ENCODE data around the gene GPC6.

The GPC6 gene

GRCh38 chr13:94408314-94409036, 1181.9 kb downstream of the GPC6 start:
- DNase-seq (ENCODE audit: low read depth in 2 of 2): no peak

- DNase-seq (ENCODE audit: low read depth in 2 of 2): no peak
Observed at GRCh38 chr13:94411747-94412146, 1185.1 kb downstream of the GPC6 start.

- DNase-seq (ENCODE audit: low read depth in 2 of 2): no peak
Observed at GRCh38 chr13:94412870-94413597, 1186.4 kb downstream of the GPC6 start.

GRCh38 chr13:94413598-94413944, 1187.0 kb downstream of the GPC6 start:
- DNase-seq (ENCODE audit: low read depth in 2 of 2): no peak

GRCh38 chr13:94414141-94414540, 1187.5 kb downstream of the GPC6 start:
- DNase-seq (ENCODE audit: low read depth in 2 of 2): no peak

- no peak for DNase-seq (ENCODE audit: low read depth in 2 of 2)
Observed at GRCh38 chr13:94414708-94415107, 1188.1 kb downstream of the GPC6 start.

- no peak for DNase-seq (ENCODE audit: low read depth in 2 of 2)
Observed at GRCh38 chr13:94415500-94416237, 1189.1 kb downstream of the GPC6 start.

- no peak for DNase-seq (ENCODE audit: low read depth in 2 of 2)
Observed at GRCh38 chr13:94416454-94417080, 1190.0 kb downstream of the GPC6 start.

- DNase-seq (ENCODE audit: low read depth in 2 of 2): no peak
Observed at GRCh38 chr13:94417294-94417693, 1190.7 kb downstream of the GPC6 start.

GRCh38 chr13:94419304-94419924, 1192.8 kb downstream of the GPC6 start:
- DNase-seq (ENCODE audit: low read depth in 2 of 2): peak; percentile 14 to 50

GRCh38 chr13:94419925-94420305, 1193.3 kb downstream of the GPC6 start:
- DNase-seq (ENCODE audit: low read depth in 2 of 2): no peak

GRCh38 chr13:94427313-94427953, 1200.8 kb downstream of the GPC6 start:
- no peak for DNase-seq (ENCODE audit: low read depth in 2 of 2)

- DNase-seq (ENCODE audit: low read depth in 2 of 2): no peak
Observed at GRCh38 chr13:94431574-94431973, 1205.0 kb downstream of the GPC6 start.

GRCh38 chr13:94431987-94432386, 1205.4 kb downstream of the GPC6 start:
- DNase-seq (ENCODE audit: low read depth in 2 of 2): no peak

- no peak for DNase-seq (ENCODE audit: low read depth in 2 of 2)
Observed at GRCh38 chr13:94433055-94433961, 1206.7 kb downstream of the GPC6 start.

- DNase-seq (ENCODE audit: low read depth in 2 of 2): no peak
Observed at GRCh38 chr13:94435604-94436226, 1209.1 kb downstream of the GPC6 start.

- no peak for DNase-seq (ENCODE audit: low read depth in 2 of 2)
Observed at GRCh38 chr13:94444826-94445225, 1218.2 kb downstream of the GPC6 start.

- DNase-seq (ENCODE audit: low read depth in 2 of 2): no peak
Observed at GRCh38 chr13:94454334-94454733, 1227.7 kb downstream of the GPC6 start.

- DNase-seq (ENCODE audit: low read depth in 2 of 2): no peak
Observed at GRCh38 chr13:94454906-94455305, 1228.3 kb downstream of the GPC6 start.

- DNase-seq (ENCODE audit: low read depth in 2 of 2): no peak
Observed at GRCh38 chr13:94455414-94455813, 1228.8 kb downstream of the GPC6 start.
